ENCODE results near the gene CSF2. TPM values are rescaled to one million over a fixed set of nuclear protein-coding genes. Genes with fewer than 3 reads are reported as not detected.
"Not testable (repeated sequence)": the region's sequence is repeated elsewhere in the genome, so short reads cannot be mapped to it uniquely, and the experiment has no call there.

The CSF2 gene
- total and polyA plus RNA-seq, 2 of the 4 experiments (the other 2 are of a cell fraction), result 0.31 TPM; not detected in 1

GRCh38 chr5:132108957-132109356 lies 35.4 kb downstream of the CSF2 start:
- H4K20me1 ChIP-seq (ENCODE audit: insufficient read depth, low read length); H3K9me3 ChIP-seq (ENCODE audit: control insufficient read depth, insufficient read depth, low read length); DNase-seq; dilution Hi-C loops (cut with HindIII; ENCODE audit: low sequenced_read_pairs, unreplicated experiment); H3K27me3 ChIP-seq (ENCODE audit: control insufficient read depth, insufficient read depth, low read length); H4K5ac ChIP-seq (ENCODE audit: low read depth, low read length); H3K9ac ChIP-seq (ENCODE audit: low read depth, low read length); H3K79me1 ChIP-seq (ENCODE audit: low read depth in 1 of 2, low read length in 2 of 2); H2BK120ac ChIP-seq (ENCODE audit: low read depth, low read length); H3K36me3 ChIP-seq (ENCODE audit: control insufficient read depth, insufficient read depth, low read length); H2BK20ac ChIP-seq (ENCODE audit: low read depth, low read length); H3K23ac ChIP-seq (ENCODE audit: low read depth, low read length); H4K91ac ChIP-seq (ENCODE audit: insufficient read depth, low read depth, low read length); POLR2A ChIA-PET (ENCODE audit: unreplicated experiment); H2AK5ac ChIP-seq (ENCODE audit: low read depth, low read length); H4K8ac ChIP-seq (ENCODE audit: low read depth in 2 of 2, low read length in 2 of 2); H3K18ac ChIP-seq (ENCODE audit: low read depth, low read length); BruUV-seq (replicated peaks); H3K56ac ChIP-seq (ENCODE audit: extremely low read depth, insufficient read depth, low read length); H2BK5ac ChIP-seq (ENCODE audit: low read depth, low read length, poor library complexity, severe bottlenecking); H2AFZ ChIP-seq (replicated peaks; ENCODE audit: low read length, poor library complexity); H2BK15ac ChIP-seq (ENCODE audit: low read depth, low read length); H3K4ac ChIP-seq (ENCODE audit: low read depth, low read length); H3K4me3 ChIP-seq (ENCODE audit: insufficient read depth, low read depth, low read length); H3K4me2 ChIP-seq (ENCODE audit: low read depth, low read length); H3K27ac ChIP-seq (ENCODE audit: insufficient read depth, low read length); intact Hi-C loops (cut with micrococcal nuclease); ATAC-seq (ENCODE audit: low read depth); in situ Hi-C loops (cut with MboI; ENCODE audit: low sequenced_read_pairs); H3K14ac ChIP-seq (replicated peaks; ENCODE audit: low read depth, low read length); H2AK9ac ChIP-seq (replicated peaks; ENCODE audit: low read depth, low read length, poor library complexity); H3K4me1 ChIP-seq (ENCODE audit: control insufficient read depth, insufficient read depth, low read length): not testable (repeated sequence)
- H3K9me1 ChIP-seq (ENCODE audit: insufficient read depth, low read length), result peaks cover 16% of the 10 kb centered on the region
- CTCF ChIA-PET, result interaction anchor here (1.0 kb wide), 1 partner anchor 9 kb away, joined by 3 read pairs; no protein-coding TSS in a partner anchor
- WGBS, 2 experiments (ENCODE audit: extremely low coverage in 2 of 2, insufficient read length in 1 of 2), result no CpG with 5 or more reads among the region's 4 CpGs
